Colonic mucosa (tissue), 4 donors: Measurements from ENCODE around the gene MRPL23. TPM values are rescaled to one million over a fixed set of nuclear protein-coding genes. Genes with fewer than 3 reads are reported as not detected.

Source experiments
- DNase-seq: peaks from one replicate; pipeline ENCODE4 v3.0.0-alpha.2; 2020
- H3K27ac ChIP-seq: fragments of 200-600 bp; one replicate; pipeline ENCODE4 v1.8.0; 2021
- H3K27me3 ChIP-seq: fragments of 200-600 bp; one replicate; pipeline ENCODE4 v1.8.0; 2021
- H3K36me3 ChIP-seq: fragments of 200-600 bp; one replicate; pipeline ENCODE4 v1.8.0; 2021
- H3K4me1 ChIP-seq: fragments of 200-600 bp; one replicate; pipeline ENCODE4 v1.8.0; 2021; ENCODE audit warnings: mild to moderate bottlenecking
- H3K4me3 ChIP-seq: fragments of 200-600 bp; one replicate; pipeline ENCODE4 v1.8.0; 2021
- H3K9ac ChIP-seq, 2 donors: one replicate each; pipeline ENCODE4 v1.7.0; 2013; ENCODE audit warnings: control low read depth in 2 of 2, low read depth in 2 of 2, low read length in 2 of 2
- H3K9me3 ChIP-seq: fragments of 200-600 bp; one replicate; pipeline ENCODE4 v1.8.0; 2021
- CTCF ChIP-seq: fragments of 200-600 bp; IDR thresholded peaks from one replicate; pipeline ENCODE4 v1.8.0; 2022; ENCODE audit warnings: antibody characterized with exemption, mild to moderate bottlenecking
- intact Hi-C: fragments of 100-400 bp; cut with DNase I; formaldehyde crosslinking; loops from one replicate; pipeline ENCODE4 v1.14.1; 2022
- total RNA-seq, 2 donors: library from RNA; stranded (reverse); fragmentation: NEBNext Ultra II Directional in 1 of 2; extraction: Animal tissue kit (Norgen Biotek cat#: 25700) in 1 of 2; gene quantifications; one replicate each; pipeline ENCODE4 v1.2.1, GENCODE V29; 2021
- donor health status: healthy.
- donor health status: DM: no; HTN: no; CAD: no.
- donor health status: DM: no; HTN: no; CAD: no.

Gene MRPL23
- total RNA-seq, 2 donors from 2014 or later = 89.4 to 140 TPM

- Histone ChIP-seq H3K9ac (no peak overlapping the region), H3K36me3 (no peaks in the 10 kb centered on the region), H3K4me1 (no peaks in the 10 kb centered on the region), H3K9me3 (no peaks in the 10 kb centered on the region), H3K27me3 (no peaks in the 10 kb centered on the region), H3K4me3 (no peak overlapping the region), H3K27ac (no peak overlapping the region)
- intact Hi-C loops = no loop called here
- TF ChIP-seq CTCF = no peak
- DNase-seq = no peak
These were observed 12.6 kb upstream of the MRPL23 start for GRCh38 chr11:1934335-1935155.

DNA sequence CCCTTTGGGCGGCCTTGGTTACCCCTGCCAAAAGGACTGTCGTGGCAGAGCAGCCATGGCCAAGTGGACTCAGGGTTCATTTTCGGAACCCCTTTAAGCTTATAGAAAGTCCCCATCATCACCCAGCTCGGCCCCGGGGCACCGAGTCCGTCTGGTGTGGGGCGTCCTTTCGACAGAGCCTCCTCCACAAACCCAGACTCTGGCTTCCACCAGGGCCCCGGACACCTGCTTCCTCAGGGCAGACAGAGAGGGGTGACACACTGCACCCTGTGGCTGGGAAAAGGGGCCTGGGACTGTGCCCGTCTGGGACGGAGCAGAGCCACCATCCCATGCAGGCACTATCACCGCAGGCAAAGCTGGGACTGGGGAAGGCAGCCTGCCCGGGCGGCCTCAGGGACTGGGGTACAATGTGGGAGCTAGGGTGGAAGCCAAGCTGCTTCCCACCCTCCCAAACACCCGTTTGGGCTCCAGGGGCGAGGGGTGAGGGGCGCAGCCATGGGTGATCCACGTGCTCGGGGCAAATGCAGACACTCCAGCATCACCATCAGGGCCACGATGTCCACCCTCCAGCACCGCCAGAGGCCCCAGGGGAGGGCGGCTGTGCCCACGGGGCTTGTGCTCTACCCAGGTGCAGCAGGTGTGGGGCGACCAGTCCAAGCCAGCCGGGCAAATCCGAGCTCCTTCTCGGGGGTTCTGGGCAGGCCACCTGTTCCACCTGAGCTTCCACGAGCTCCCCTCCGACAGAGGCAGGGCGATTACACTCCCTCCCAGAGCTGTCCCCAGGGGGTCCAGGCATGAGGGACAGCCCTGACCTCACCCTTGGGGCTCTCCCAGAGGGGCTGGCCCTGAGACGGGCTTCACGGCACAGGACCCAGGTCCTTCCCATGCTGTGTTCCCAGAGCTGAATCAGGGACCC is 11.7 kb upstream of the MRPL23 start:
- Histone ChIP-seq H3K27me3 (no peaks in the 10 kb centered on the region), H3K9me3 (no peaks in the 10 kb centered on the region), H3K9ac (no peak overlapping the region), H3K4me1 (no peaks in the 10 kb centered on the region), H3K4me3 (no peak overlapping the region), H3K27ac (no peak overlapping the region), H3K36me3 (no peaks in the 10 kb centered on the region)
- TF ChIP-seq CTCF = no peak
- intact Hi-C loops = loop anchor here (2.0 kb wide), 1 partner anchor 21 kb away; no protein-coding TSS in a partner anchor
- DNase-seq = no peak

DNA sequence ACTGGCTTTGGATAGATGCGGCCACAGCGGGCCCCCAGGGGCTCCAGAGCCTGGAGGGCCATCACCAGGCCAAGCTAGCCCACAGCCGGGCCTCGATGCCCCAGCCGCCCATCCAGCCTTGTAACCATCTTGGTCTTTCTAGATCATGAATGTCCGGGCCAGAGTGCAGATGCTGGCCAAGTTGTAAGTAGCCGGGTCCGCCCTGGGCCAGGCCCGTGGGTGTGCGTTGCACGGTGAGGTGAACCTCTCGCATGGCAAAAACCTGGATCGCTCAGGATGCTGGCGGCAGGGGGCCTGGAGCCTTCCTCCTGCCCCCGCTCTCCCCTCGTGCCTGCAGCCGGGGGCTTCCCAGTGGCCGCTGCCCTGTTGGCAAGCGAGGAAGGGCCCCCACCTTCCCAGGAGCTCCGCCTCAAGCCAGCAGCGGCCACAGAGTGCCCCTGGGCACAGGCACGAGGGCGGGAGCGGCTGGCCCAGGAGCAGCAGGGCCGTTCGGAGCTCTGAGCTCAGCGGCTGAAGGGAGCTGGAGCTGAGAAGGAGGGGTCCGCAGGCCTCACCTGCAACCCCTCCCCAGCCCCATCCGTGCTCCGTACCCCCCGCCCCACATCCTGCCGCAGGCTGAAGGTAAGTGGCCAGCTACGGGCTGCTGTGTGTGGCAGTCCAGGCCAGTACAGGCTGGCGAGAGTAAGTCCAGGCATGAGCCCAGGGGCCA is 10.9 kb upstream of the MRPL23 start:
- no peaks in the 10 kb centered on the region for H3K4me1 ChIP-seq
- intact Hi-C loops = loop anchor here (2.0 kb wide), 1 partner anchor 21 kb away; no protein-coding TSS in a partner anchor
- no peak overlapping the region for H3K9ac ChIP-seq
- TF ChIP-seq CTCF = no peak
- no peaks in the 10 kb centered on the region for H3K9me3 ChIP-seq
- no peaks in the 10 kb centered on the region for H3K27me3 ChIP-seq
- no peaks in the 10 kb centered on the region for H3K36me3 ChIP-seq
- H3K27ac ChIP-seq = no peak overlapping the region
- no peak for DNase-seq
- no peak overlapping the region for H3K4me3 ChIP-seq

DNA sequence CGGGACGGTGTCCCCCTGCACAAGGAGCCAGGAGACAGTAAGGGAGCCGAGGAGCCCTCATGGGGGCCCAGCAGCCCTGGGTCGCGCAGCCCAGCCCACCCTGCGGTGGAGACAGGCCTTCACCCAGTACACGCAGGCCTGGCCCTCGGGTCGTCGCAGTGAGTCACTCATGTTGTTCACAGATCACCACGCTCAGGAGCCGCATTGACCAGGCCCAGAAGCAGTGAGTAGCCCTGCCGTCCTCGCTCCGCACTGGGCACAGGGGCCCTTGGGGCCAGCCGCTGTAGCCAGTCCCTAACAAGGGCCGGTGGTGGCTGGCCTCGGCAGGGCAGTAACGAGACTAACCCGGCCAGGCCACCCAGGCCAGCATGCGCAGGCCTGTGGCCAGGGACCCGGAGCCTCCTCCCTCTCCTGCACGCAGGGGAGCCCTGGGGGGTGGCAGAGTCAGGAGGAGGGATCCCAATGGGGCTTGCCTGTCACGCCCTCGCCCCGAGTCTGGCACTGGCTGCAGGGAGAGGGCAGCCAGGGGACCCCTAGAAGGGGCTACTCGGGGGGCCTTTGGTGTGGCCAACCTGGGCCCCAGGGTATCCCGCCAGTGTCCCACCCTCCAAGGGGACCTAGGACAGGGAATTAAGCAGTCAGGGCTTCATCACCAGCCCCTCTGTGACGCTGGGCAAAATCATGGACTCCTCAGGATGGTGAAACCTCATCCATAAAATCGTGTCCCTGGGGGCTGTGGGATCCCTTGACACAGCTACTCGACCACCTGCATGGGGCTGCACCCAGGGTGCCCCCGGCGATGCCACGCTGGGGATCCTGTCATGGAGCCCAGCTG is 10.1 kb upstream of the MRPL23 start:
- Histone ChIP-seq H3K27ac (no peak overlapping the region), H3K4me3 (no peak overlapping the region), H3K9ac (no peak overlapping the region), H3K36me3 (no peaks in the 10 kb centered on the region), H3K9me3 (no peaks in the 10 kb centered on the region), H3K27me3 (no peaks in the 10 kb centered on the region), H3K4me1 (no peaks in the 10 kb centered on the region)
- DNase-seq = no peak
- intact Hi-C loops = loop anchor here (2.0 kb wide), 1 partner anchor 22 kb away; no protein-coding TSS in a partner anchor
- TF ChIP-seq CTCF = no peak
